OCI-LY3 (cell line): ENCODE data around the gene WWC1.

Experiments used
- EZH2phosphoT487 ChIP-seq: fragments of 200-600 bp; shearing (Covaris generic); IDR thresholded peaks from 2 replicates; pipeline ENCODE4 v1.6.1; 2018; ENCODE audit warnings: antibody characterized with exemption, mixed run types, low read depth
- TF ChIP-seq, protein P1 (sequence below): fragments of 200-600, 300-600 bp; sonication (generic); IDR thresholded peaks from 2 replicates; pipeline ENCODE4 v1.5.1; 2014; ENCODE audit warnings: antibody characterized with exemption, low read length, low read depth

DNA sequence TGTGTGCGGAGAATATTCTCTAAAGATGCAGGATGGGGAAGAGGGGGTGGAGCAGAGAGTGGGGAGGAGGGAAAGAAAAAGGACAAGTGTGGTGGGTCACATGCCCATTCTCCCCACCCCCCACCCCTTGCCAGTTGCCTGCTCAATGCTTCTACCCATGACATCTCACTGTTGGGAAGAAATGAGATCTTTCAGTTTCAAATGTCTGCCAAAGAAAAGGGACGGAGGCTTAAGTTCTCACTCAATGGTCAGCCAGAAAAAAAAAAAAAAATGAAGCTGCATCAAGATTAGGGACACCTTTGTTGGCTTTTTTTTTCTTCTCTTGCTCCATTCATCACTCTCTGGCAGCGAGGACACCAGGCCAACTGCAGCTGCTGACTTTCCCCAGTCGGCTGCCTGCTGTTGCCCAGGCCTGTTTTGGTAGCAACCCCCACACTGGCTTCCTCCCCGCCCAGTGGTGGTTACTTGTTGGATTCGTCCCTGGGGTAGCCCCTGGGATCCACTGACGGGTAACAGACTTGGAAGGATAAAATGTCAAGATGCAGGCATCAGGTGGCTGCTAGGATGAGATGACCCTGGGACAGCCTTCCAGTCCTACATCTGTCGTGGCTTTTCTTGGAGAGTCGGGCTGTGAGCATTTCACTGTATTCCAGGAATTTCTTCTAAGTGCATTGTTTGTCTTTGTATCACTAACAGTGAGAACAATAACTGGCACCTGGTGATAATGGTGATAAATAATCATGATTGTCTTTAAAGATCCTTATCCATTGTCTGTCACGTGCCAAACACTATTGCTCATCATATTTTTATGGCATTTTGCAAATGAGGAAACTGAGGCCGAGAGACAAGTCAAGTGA lies 9.1 kb downstream of the WWC1 start:
- TF ChIP-seq, protein P1, sequence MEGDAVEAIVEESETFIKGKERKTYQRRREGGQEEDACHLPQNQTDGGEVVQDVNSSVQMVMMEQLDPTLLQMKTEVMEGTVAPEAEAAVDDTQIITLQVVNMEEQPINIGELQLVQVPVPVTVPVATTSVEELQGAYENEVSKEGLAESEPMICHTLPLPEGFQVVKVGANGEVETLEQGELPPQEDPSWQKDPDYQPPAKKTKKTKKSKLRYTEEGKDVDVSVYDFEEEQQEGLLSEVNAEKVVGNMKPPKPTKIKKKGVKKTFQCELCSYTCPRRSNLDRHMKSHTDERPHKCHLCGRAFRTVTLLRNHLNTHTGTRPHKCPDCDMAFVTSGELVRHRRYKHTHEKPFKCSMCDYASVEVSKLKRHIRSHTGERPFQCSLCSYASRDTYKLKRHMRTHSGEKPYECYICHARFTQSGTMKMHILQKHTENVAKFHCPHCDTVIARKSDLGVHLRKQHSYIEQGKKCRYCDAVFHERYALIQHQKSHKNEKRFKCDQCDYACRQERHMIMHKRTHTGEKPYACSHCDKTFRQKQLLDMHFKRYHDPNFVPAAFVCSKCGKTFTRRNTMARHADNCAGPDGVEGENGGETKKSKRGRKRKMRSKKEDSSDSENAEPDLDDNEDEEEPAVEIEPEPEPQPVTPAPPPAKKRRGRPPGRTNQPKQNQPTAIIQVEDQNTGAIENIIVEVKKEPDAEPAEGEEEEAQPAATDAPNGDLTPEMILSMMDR, result no peak
- TF ChIP-seq EZH2phosphoT487, result no peak
